ENCODE data around the gene ADAMTSL5.

DNA sequence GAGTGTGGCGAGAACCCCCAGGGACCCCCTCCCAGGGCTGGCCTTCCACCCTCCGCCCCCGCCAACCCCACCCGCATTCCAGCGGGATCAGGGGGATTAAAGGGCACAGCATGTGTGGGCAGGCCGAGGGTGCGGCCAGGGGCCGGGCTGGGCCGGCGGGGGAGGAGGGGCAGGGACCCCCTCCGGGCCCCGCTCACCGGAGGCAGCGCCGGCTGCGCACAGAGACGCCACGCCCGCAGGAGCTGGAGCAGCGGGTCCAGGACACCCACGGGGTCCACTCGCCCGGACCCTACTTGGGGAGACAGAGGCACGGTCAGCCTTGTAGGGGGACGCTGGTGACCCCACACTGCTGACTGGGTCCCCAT, 2.4 kb downstream of the ADAMTSL5 start:
- TF ChIP-seq, protein P1, sequence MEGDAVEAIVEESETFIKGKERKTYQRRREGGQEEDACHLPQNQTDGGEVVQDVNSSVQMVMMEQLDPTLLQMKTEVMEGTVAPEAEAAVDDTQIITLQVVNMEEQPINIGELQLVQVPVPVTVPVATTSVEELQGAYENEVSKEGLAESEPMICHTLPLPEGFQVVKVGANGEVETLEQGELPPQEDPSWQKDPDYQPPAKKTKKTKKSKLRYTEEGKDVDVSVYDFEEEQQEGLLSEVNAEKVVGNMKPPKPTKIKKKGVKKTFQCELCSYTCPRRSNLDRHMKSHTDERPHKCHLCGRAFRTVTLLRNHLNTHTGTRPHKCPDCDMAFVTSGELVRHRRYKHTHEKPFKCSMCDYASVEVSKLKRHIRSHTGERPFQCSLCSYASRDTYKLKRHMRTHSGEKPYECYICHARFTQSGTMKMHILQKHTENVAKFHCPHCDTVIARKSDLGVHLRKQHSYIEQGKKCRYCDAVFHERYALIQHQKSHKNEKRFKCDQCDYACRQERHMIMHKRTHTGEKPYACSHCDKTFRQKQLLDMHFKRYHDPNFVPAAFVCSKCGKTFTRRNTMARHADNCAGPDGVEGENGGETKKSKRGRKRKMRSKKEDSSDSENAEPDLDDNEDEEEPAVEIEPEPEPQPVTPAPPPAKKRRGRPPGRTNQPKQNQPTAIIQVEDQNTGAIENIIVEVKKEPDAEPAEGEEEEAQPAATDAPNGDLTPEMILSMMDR (conservative IDR thresholded peaks at IDR 0.05 in 1 of 2, IDR thresholded peaks at IDR 0.05 in 1 of 2; ENCODE audit: low read depth in 1 of 2, low read length in 2 of 2): no peak
- no peak for TF ChIP-seq EZH2 (IDR thresholded peaks at IDR 0.05; ENCODE audit: low read length, missing control alignments)

Data from fibroblast of lung (primary cell).